WTC11 (cell line): ENCODE data around the gene TCAIM. TPM values are rescaled to one million over a fixed set of nuclear protein-coding genes. Genes with fewer than 3 reads are reported as not detected.

Source experiments
- ATAC-seq: fragments of 200-7000 bp; cut with Tn5 transposase; 2 replicates; pipeline ENCODE4 v1.10.0; 2021; ENCODE audit warnings: mild to moderate bottlenecking, moderate library complexity
- CTCF ChIA-PET: fragments of 300-600 bp; sonication (Branson Sonifier 250); formaldehyde crosslinking; loops from one replicate; lab custom pipeline; 2021; ENCODE audit warnings: antibody characterized with exemption; lab: Charles Lee
- POLR2A ChIA-PET: fragments of 350-600 bp; sonication (Branson Sonifier 250); formaldehyde crosslinking; loops from one replicate; lab custom pipeline; 2021; ENCODE audit warnings: antibody characterized with exemption; lab: Charles Lee
- DNase-seq: peaks from one replicate; pipeline ENCODE4 v3.0.0; 2021; ENCODE audit warnings: low spot score
- H3K27ac Mint-ChIP-seq: 2 replicates; pipeline ENCODE4 v1.8.0; 2021; ENCODE audit warnings: mixed read lengths
- H3K27me3 Mint-ChIP-seq: 2 replicates; pipeline ENCODE4 v1.8.0; 2021; ENCODE audit warnings: low read depth, mild to moderate bottlenecking, moderate library complexity, mixed read lengths
- H3K36me3 Mint-ChIP-seq: 2 replicates; pipeline ENCODE4 v1.8.0; 2021; ENCODE audit warnings: mixed read lengths
- H3K4me1 Mint-ChIP-seq: 2 replicates; pipeline ENCODE4 v1.8.0; 2022; ENCODE audit warnings: mixed read lengths
- H3K4me3 Mint-ChIP-seq: 2 replicates; pipeline ENCODE4 v1.8.0; 2021; ENCODE audit warnings: mild to moderate bottlenecking, moderate library complexity, mixed read lengths
- H3K9me3 Mint-ChIP-seq: 2 replicates; pipeline ENCODE4 v1.8.0; 2021; ENCODE audit warnings: mixed read lengths
- ATF2 ChIP-seq: sonication (generic); formaldehyde crosslinking; IDR thresholded peaks from 2 replicates; pipeline ENCODE4 v1.8.1; 2022; ENCODE audit warnings: low read depth, missing genetic modification reagents, borderline replicate concordance
- ATF3 ChIP-seq: sonication (generic); formaldehyde crosslinking; conservative IDR thresholded peaks from 2 replicates; pipeline ENCODE4 v1.8.1; 2022; ENCODE audit warnings: mild to moderate bottlenecking, missing genetic modification reagents
- CREM ChIP-seq: sonication (generic); formaldehyde crosslinking; IDR thresholded peaks from 2 replicates; pipeline ENCODE4 v1.8.1; 2022; ENCODE audit warnings: mild to moderate bottlenecking, missing genetic modification reagents, moderate library complexity
- E2F5 ChIP-seq: sonication (generic); formaldehyde crosslinking; IDR thresholded peaks from 2 replicates; pipeline ENCODE4 v1.8.1; 2022; ENCODE audit warnings: mild to moderate bottlenecking, moderate library complexity, missing genetic modification reagents
- FOXK1 ChIP-seq: sonication (generic); formaldehyde crosslinking; IDR thresholded peaks from 2 replicates; pipeline ENCODE4 v1.8.0; 2022; ENCODE audit warnings: mild to moderate bottlenecking, moderate library complexity, missing genetic modification reagents
- FOXP1 ChIP-seq: sonication (generic); formaldehyde crosslinking; IDR thresholded peaks from 2 replicates; pipeline ENCODE4 v1.8.0; 2022; ENCODE audit warnings: missing genetic modification reagents, mild to moderate bottlenecking, moderate library complexity, borderline replicate concordance
- FOXP4 ChIP-seq: sonication (generic); formaldehyde crosslinking; IDR thresholded peaks from 2 replicates; pipeline ENCODE4 v1.8.0; 2022; ENCODE audit warnings: mild to moderate bottlenecking, missing genetic modification reagents
- JUN ChIP-seq: sonication (generic); formaldehyde crosslinking; IDR thresholded peaks from 2 replicates; pipeline ENCODE4 v1.8.0; 2023; ENCODE audit warnings: mild to moderate bottlenecking, missing genetic modification reagents
- NFYB ChIP-seq: sonication (generic); formaldehyde crosslinking; conservative IDR thresholded peaks from 2 replicates; pipeline ENCODE4 v1.8.0; 2022; ENCODE audit warnings: low read depth, missing genetic modification reagents
- OVOL2 ChIP-seq: fragments of 250-450 bp; sonication (Bioruptor Pico); IDR thresholded peaks from 2 replicates; pipeline ENCODE4 v1.9.0; 2021; ENCODE audit warnings: mild to moderate bottlenecking, borderline replicate concordance
- RORB ChIP-seq: fragments of 250-450 bp; sonication (Bioruptor Pico); IDR thresholded peaks from 2 replicates; pipeline ENCODE4 v1.9.0; 2021; ENCODE audit warnings: mild to moderate bottlenecking
- SMAD4 ChIP-seq: sonication (generic); formaldehyde crosslinking; IDR thresholded peaks from 2 replicates; pipeline ENCODE4 v1.8.0; 2022; ENCODE audit warnings: mild to moderate bottlenecking, missing genetic modification reagents
- SOX15 ChIP-seq: fragments of 250-450 bp; sonication (Bioruptor Pico); IDR thresholded peaks from 2 replicates; pipeline ENCODE4 v1.9.0; 2021; ENCODE audit warnings: mild to moderate bottlenecking
- TP53 ChIP-seq: sonication (generic); formaldehyde crosslinking; IDR thresholded peaks from 2 replicates; pipeline ENCODE4 v1.8.1; 2023; ENCODE audit warnings: mild to moderate bottlenecking, missing genetic modification reagents
- ZNF121 ChIP-seq: sonication (generic); formaldehyde crosslinking; IDR thresholded peaks from 2 replicates; pipeline ENCODE4 v1.8.0; 2023; ENCODE audit warnings: missing genetic modification reagents
- ZNF532 ChIP-seq: fragments of 250-450 bp; sonication (Bioruptor Pico); IDR thresholded peaks from 2 replicates; pipeline ENCODE4 v1.9.0; 2021; ENCODE audit warnings: mild to moderate bottlenecking, borderline replicate concordance
- total RNA-seq: library from RNA; stranded (reverse); gene quantifications from 3 replicates; pipeline ENCODE4 v1.2.3, GENCODE V29; 2021
- TF ChIP-seq, protein P1 (sequence below): sonication (generic); formaldehyde crosslinking; IDR thresholded peaks from 2 replicates; pipeline ENCODE4 v1.8.1; 2023; ENCODE audit warnings: mild to moderate bottlenecking, missing genetic modification reagents, moderate library complexity
- TF ChIP-seq, protein P2 (sequence below): fragments of 250-450 bp; sonication (Bioruptor Pico); IDR thresholded peaks from 2 replicates; pipeline ENCODE4 v1.8.0; 2021; ENCODE audit warnings: mild to moderate bottlenecking
- TF ChIP-seq, protein P3 (sequence below): sonication (generic); formaldehyde crosslinking; IDR thresholded peaks from 2 replicates; pipeline ENCODE4 v1.8.1; 2023; ENCODE audit warnings: mild to moderate bottlenecking, missing genetic modification reagents

TCAIM gene
- total RNA-seq, 1 experiment from 2014 or later = 18.9 TPM

GRCh38 chr3:44326515-44326914 lies 12.1 kb upstream of the TCAIM start:
- H3K36me3 Mint-ChIP-seq = no peaks in the 10 kb centered on the region
- no peak overlapping the region for H3K4me3 Mint-ChIP-seq
- peaks cover 4% of the 10 kb centered on the region; the same call in 1 of the 2 replicates for H3K4me1 Mint-ChIP-seq
- no peak for ATAC-seq
- no peaks in the 10 kb centered on the region for H3K9me3 Mint-ChIP-seq
- no peak for TF ChIP-seq FOXK1
- no peak for TF ChIP-seq ZNF121
- TF ChIP-seq, protein P1, sequence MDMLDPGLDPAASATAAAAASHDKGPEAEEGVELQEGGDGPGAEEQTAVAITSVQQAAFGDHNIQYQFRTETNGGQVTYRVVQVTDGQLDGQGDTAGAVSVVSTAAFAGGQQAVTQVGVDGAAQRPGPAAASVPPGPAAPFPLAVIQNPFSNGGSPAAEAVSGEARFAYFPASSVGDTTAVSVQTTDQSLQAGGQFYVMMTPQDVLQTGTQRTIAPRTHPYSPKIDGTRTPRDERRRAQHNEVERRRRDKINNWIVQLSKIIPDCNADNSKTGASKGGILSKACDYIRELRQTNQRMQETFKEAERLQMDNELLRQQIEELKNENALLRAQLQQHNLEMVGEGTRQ (CRISPR knock-in tag) = no peak
- no peak for TF ChIP-seq NFYB (CRISPR knock-in tag)
- no peak for DNase-seq
- H3K27me3 Mint-ChIP-seq = peaks cover 4% of the 10 kb centered on the region; the same call in 1 of the 2 replicates
- POLR2A ChIA-PET = no interaction called here
- CTCF ChIA-PET = no interaction called here
- H3K27ac Mint-ChIP-seq = no peak overlapping the region

GRCh38 chr3:44329946-44330345 lies 8.6 kb upstream of the TCAIM start:
- H3K4me3 Mint-ChIP-seq = no peak overlapping the region
- no peaks in the 10 kb centered on the region for H3K9me3 Mint-ChIP-seq
- no peak for DNase-seq
- H3K36me3 Mint-ChIP-seq = no peaks in the 10 kb centered on the region
- no peak for ATAC-seq
- POLR2A ChIA-PET = no interaction called here
- no peak for TF ChIP-seq CREM (CRISPR knock-in tag)
- TF ChIP-seq ATF2 = no peak
- TF ChIP-seq SOX15 (CRISPR knock-in tag) = no peak
- no peak for TF ChIP-seq E2F5 (CRISPR knock-in tag)
- no peak for TF ChIP-seq TP53
- TF ChIP-seq OVOL2 (CRISPR knock-in tag) = no peak
- no peak for TF ChIP-seq ATF3
- no peak for TF ChIP-seq RORB (CRISPR knock-in tag)
- TF ChIP-seq FOXP1 = no peak
- no peak for TF ChIP-seq JUN (CRISPR knock-in tag)
- TF ChIP-seq SMAD4 (CRISPR knock-in tag) = no peak
- TF ChIP-seq ZNF532 = no peak
- CTCF ChIA-PET = no interaction called here
- H3K4me1 Mint-ChIP-seq = peaks cover 4% of the 10 kb centered on the region; the same call in 1 of the 2 replicates
- H3K27me3 Mint-ChIP-seq = peaks cover 11% of the 10 kb centered on the region; the same call in 1 of the 2 replicates
- H3K27ac Mint-ChIP-seq = no peak overlapping the region

DNA sequence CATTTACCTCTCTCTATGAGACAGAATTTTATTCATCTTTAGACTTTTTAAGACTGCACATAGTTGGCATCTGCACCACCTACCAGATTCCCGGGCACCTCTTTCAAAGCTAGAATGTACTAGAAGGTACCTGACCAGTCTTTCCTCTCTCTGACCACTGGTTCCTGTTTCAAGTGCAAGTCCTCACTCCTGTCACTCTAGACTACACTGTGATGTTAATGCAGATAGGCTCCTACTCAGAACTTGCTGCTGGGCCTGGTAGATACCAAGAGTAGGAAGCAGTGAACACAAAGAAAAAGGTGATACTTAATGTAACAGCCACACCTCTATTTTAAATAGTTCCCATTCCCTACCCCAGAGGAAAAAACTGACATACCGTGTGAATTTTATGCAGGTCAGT lies 8.1 kb upstream of the TCAIM start:
- ChIA-PET POLR2A (no interaction called here), CTCF (no interaction called here)
- peaks cover 11% of the 10 kb centered on the region; the same call in 1 of the 2 replicates for H3K27me3 Mint-ChIP-seq
- peaks cover 4% of the 10 kb centered on the region; the same call in 1 of the 2 replicates for H3K4me1 Mint-ChIP-seq
- H3K4me3 Mint-ChIP-seq = no peak overlapping the region
- ATAC-seq (peak; percentile 66), DNase-seq (no peak)
- H3K27ac Mint-ChIP-seq = no peak overlapping the region
- no peaks in the 10 kb centered on the region for H3K36me3 Mint-ChIP-seq
- H3K9me3 Mint-ChIP-seq = no peaks in the 10 kb centered on the region
- TF ChIP-seq FOXP4 (CRISPR knock-in tag) = no peak
- TF ChIP-seq, protein P2, sequence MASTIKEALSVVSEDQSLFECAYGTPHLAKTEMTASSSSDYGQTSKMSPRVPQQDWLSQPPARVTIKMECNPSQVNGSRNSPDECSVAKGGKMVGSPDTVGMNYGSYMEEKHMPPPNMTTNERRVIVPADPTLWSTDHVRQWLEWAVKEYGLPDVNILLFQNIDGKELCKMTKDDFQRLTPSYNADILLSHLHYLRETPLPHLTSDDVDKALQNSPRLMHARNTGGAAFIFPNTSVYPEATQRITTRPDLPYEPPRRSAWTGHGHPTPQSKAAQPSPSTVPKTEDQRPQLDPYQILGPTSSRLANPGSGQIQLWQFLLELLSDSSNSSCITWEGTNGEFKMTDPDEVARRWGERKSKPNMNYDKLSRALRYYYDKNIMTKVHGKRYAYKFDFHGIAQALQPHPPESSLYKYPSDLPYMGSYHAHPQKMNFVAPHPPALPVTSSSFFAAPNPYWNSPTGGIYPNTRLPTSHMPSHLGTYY = no peak
- TF ChIP-seq, protein P3, sequence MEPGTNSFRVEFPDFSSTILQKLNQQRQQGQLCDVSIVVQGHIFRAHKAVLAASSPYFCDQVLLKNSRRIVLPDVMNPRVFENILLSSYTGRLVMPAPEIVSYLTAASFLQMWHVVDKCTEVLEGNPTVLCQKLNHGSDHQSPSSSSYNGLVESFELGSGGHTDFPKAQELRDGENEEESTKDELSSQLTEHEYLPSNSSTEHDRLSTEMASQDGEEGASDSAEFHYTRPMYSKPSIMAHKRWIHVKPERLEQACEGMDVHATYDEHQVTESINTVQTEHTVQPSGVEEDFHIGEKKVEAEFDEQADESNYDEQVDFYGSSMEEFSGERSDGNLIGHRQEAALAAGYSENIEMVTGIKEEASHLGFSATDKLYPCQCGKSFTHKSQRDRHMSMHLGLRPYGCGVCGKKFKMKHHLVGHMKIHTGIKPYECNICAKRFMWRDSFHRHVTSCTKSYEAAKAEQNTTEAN (CRISPR knock-in tag) = no peak
